ENCODE results near the gene NOS1AP.

Gene NOS1AP

DNA sequence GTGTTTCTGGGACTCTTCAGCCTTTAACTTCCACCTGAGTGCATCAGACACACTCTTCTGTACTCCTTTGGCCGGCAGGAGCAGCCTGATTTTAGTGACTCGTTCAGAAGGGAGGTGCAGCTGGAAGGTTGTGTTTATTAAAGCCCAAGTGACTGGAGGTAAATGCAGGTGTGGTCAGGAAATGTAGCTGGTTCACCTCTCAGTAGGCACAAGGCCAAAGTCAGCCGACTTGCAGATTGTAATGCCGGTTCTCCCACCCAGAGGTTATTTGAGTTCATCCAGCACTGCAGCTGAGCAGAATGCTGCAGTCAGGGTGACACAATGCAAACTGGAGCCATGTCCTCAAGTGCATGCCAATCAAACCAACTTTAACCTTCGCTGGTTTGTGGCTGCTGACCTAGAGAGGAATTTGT, 215.7 kb downstream of the NOS1AP start:
- TF ChIP-seq EZH2 (IDR thresholded peaks at IDR 0.05; ENCODE audit: borderline replicate concordance, low read length): no peak
- no peaks in the 10 kb centered on the region for H3K79me2 ChIP-seq (ENCODE audit: insufficient read depth, low read length)
- no peaks in the 10 kb centered on the region for H3K27me3 ChIP-seq (ENCODE audit: insufficient read depth, low read length)
- H4K20me1 ChIP-seq (ENCODE audit: insufficient read depth, low read length): no peaks in the 10 kb centered on the region
- H3K4me1 ChIP-seq (ENCODE audit: insufficient read depth, low read length, severe bottlenecking): no peaks in the 10 kb centered on the region
- no peak overlapping the region for H3K27ac ChIP-seq (ENCODE audit: low read depth, low read length, poor library complexity, severe bottlenecking)
- no peaks in the 10 kb centered on the region for H3K9me3 ChIP-seq (ENCODE audit: low read length)
- no peaks in the 10 kb centered on the region for H3F3A ChIP-seq (ENCODE audit: insufficient read depth, low read length)
- no peaks in the 10 kb centered on the region for H3K36me3 ChIP-seq (ENCODE audit: insufficient read depth, low read length)
- no peak overlapping the region for H3K4me3 ChIP-seq (ENCODE audit: low read depth, low read length, poor library complexity, severe bottlenecking)
- H2AFZ ChIP-seq (ENCODE audit: low read length): no peak overlapping the region
- no peaks in the 10 kb centered on the region for H3K9me2 ChIP-seq (ENCODE audit: low read depth, low read length)
- no peak overlapping the region for H3K9ac ChIP-seq (ENCODE audit: low read length)
- no peak overlapping the region for H3K4me2 ChIP-seq (ENCODE audit: low read length)

DNA sequence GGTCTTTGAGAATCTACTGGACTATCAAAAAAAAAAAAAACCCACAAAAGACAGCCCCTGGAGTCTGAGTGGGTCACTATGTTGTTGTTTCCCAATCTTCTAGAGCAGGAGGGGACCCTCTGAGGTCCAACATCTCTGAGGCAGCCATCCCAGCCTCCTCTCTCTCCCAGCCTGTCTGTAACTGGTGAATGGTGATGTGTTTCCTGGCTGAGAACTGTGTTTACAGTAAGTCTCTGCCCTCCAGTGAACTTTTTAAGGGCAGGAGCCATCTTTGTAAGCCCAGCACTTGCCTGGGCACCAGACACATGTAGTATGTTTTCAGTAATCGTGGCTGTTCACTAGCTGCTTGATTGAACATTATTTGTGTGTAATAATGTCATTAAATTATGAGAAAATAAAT, 221.5 kb downstream of the NOS1AP start:
- no peak overlapping the region for H3K4me2 ChIP-seq (ENCODE audit: low read length)
- H3K4me1 ChIP-seq (ENCODE audit: insufficient read depth, low read length, severe bottlenecking): no peaks in the 10 kb centered on the region
- H3F3A ChIP-seq (ENCODE audit: insufficient read depth, low read length): no peaks in the 10 kb centered on the region
- H3K27me3 ChIP-seq (ENCODE audit: insufficient read depth, low read length): no peaks in the 10 kb centered on the region
- no peaks in the 10 kb centered on the region for H4K20me1 ChIP-seq (ENCODE audit: insufficient read depth, low read length)
- no peak overlapping the region for H3K27ac ChIP-seq (ENCODE audit: low read depth, low read length, poor library complexity, severe bottlenecking)
- TF ChIP-seq, protein P1, sequence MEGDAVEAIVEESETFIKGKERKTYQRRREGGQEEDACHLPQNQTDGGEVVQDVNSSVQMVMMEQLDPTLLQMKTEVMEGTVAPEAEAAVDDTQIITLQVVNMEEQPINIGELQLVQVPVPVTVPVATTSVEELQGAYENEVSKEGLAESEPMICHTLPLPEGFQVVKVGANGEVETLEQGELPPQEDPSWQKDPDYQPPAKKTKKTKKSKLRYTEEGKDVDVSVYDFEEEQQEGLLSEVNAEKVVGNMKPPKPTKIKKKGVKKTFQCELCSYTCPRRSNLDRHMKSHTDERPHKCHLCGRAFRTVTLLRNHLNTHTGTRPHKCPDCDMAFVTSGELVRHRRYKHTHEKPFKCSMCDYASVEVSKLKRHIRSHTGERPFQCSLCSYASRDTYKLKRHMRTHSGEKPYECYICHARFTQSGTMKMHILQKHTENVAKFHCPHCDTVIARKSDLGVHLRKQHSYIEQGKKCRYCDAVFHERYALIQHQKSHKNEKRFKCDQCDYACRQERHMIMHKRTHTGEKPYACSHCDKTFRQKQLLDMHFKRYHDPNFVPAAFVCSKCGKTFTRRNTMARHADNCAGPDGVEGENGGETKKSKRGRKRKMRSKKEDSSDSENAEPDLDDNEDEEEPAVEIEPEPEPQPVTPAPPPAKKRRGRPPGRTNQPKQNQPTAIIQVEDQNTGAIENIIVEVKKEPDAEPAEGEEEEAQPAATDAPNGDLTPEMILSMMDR (IDR thresholded peaks at IDR 0.05; ENCODE audit: low read length): no peak
- TF ChIP-seq EZH2 (IDR thresholded peaks at IDR 0.05; ENCODE audit: borderline replicate concordance, low read length): no peak
- H3K9me3 ChIP-seq (ENCODE audit: low read length): no peaks in the 10 kb centered on the region
- H3K79me2 ChIP-seq (ENCODE audit: insufficient read depth, low read length): no peaks in the 10 kb centered on the region
- no peak overlapping the region for H3K9ac ChIP-seq (ENCODE audit: low read length)
- no peak overlapping the region for H2AFZ ChIP-seq (ENCODE audit: low read length)
- no peaks in the 10 kb centered on the region for H3K36me3 ChIP-seq (ENCODE audit: insufficient read depth, low read length)
- no peak overlapping the region for H3K4me3 ChIP-seq (ENCODE audit: low read depth, low read length, poor library complexity, severe bottlenecking)
- no peaks in the 10 kb centered on the region for H3K9me2 ChIP-seq (ENCODE audit: low read depth, low read length)

DNA sequence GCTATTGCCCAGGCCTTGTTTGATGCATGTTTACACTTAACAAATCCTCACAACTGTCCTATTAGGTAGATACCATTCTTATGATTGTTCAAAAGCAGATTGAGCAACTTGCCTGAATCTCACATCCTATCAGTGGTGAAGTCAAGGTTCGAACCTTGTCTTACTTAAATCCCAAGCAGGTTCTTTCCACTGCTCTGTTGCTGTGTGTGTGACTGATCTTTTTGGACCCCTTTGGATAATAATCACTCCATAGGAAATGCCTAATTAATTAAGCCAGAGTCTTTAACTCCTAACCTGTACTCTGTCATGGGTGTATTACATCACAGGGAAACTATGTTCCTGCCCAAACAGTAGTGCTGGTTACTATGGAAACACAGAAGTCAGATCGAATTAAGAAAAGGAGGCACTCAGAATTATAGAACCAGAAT, 222.9 kb downstream of the NOS1AP start:
- Histone ChIP-seq H3F3A (ENCODE audit: insufficient read depth, low read length) (no peaks in the 10 kb centered on the region), H2AFZ (ENCODE audit: low read length) (no peak overlapping the region), H3K79me2 (ENCODE audit: insufficient read depth, low read length) (no peaks in the 10 kb centered on the region), H3K4me3 (ENCODE audit: low read depth, low read length, poor library complexity, severe bottlenecking) (no peak overlapping the region), H3K9me2 (ENCODE audit: low read depth, low read length) (no peaks in the 10 kb centered on the region), H4K20me1 (ENCODE audit: insufficient read depth, low read length) (no peaks in the 10 kb centered on the region), H3K9ac (ENCODE audit: low read length) (no peak overlapping the region), H3K4me1 (ENCODE audit: insufficient read depth, low read length, severe bottlenecking) (no peaks in the 10 kb centered on the region), H3K4me2 (ENCODE audit: low read length) (no peak overlapping the region), H3K27ac (ENCODE audit: low read depth, low read length, poor library complexity, severe bottlenecking) (no peak overlapping the region), H3K9me3 (ENCODE audit: low read length) (no peaks in the 10 kb centered on the region), H3K27me3 (ENCODE audit: insufficient read depth, low read length) (no peaks in the 10 kb centered on the region), H3K36me3 (ENCODE audit: insufficient read depth, low read length) (no peaks in the 10 kb centered on the region)
- no peak for TF ChIP-seq EZH2 (IDR thresholded peaks at IDR 0.05; ENCODE audit: borderline replicate concordance, low read length)
- TF ChIP-seq, protein P1 (IDR thresholded peaks at IDR 0.05; ENCODE audit: low read length): no peak

DNA sequence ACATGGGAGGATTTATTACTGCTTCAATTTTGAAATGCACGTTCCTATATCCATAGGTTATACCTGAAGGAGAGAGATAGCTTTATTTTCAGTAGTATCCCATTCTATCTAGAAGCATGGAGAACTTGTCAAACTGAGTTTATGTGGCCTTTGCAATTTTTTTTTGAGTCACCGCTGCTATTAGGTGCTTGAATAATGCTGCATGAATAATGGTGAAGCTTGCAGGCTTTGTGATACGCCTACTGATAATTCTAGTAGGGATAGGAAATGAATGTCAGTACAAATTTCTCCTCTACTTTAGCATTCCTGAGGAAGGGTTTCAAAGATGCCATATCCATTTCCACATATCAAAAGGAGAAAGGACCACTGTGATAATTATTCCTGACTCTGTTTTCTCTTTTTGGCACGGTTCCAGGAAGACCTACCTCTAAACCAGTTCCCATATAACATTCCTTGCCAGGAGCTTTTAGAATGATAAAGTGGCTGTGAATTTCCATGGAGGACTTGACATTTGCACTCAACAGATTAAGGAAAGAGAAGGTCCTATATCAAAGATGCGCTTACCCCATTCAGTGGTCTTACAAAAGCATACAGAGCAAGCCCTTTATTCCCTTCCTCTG, 223.7 kb downstream of the NOS1AP start:
- Histone ChIP-seq H2AFZ (ENCODE audit: low read length) (no peak overlapping the region), H3K4me1 (ENCODE audit: insufficient read depth, low read length, severe bottlenecking) (no peaks in the 10 kb centered on the region), H3K36me3 (ENCODE audit: insufficient read depth, low read length) (no peaks in the 10 kb centered on the region), H3K4me2 (ENCODE audit: low read length) (no peak overlapping the region), H3K9ac (ENCODE audit: low read length) (no peak overlapping the region), H4K20me1 (ENCODE audit: insufficient read depth, low read length) (no peaks in the 10 kb centered on the region), H3K4me3 (ENCODE audit: low read depth, low read length, poor library complexity, severe bottlenecking) (no peak overlapping the region), H3F3A (ENCODE audit: insufficient read depth, low read length) (no peaks in the 10 kb centered on the region), H3K27ac (ENCODE audit: low read depth, low read length, poor library complexity, severe bottlenecking) (no peak overlapping the region), H3K79me2 (ENCODE audit: insufficient read depth, low read length) (no peaks in the 10 kb centered on the region), H3K27me3 (ENCODE audit: insufficient read depth, low read length) (no peaks in the 10 kb centered on the region), H3K9me2 (ENCODE audit: low read depth, low read length) (no peaks in the 10 kb centered on the region), H3K9me3 (ENCODE audit: low read length) (no peaks in the 10 kb centered on the region)
- TF ChIP-seq EZH2 (IDR thresholded peaks at IDR 0.05; ENCODE audit: borderline replicate concordance, low read length): no peak
- TF ChIP-seq, protein P1 (IDR thresholded peaks at IDR 0.05; ENCODE audit: low read length): no peak

All from OCI-LY1 (cell line).